Osteocyte (in vitro differentiated cells): ENCODE results near the gene ATP2C1. TPM values are rescaled to one million over a fixed set of nuclear protein-coding genes. Genes with fewer than 3 reads are reported as not detected.

Experiments
- DNase-seq: peaks from one replicate; pipeline ENCODE4 v3.0.0; 2021; ENCODE audit warnings: mixed read lengths; ENCODE audit not compliant: unreplicated experiment; ENCODE audit errors: extremely low spot score
- H3K27ac Mint-ChIP-seq: one replicate; pipeline ENCODE4 v1.8.0; 2021; ENCODE audit warnings: mild to moderate bottlenecking, mixed read lengths; ENCODE audit not compliant: unreplicated experiment
- H3K27me3 Mint-ChIP-seq: one replicate; pipeline ENCODE4 v1.8.0; 2021; ENCODE audit warnings: mixed read lengths; ENCODE audit not compliant: unreplicated experiment
- H3K36me3 Mint-ChIP-seq: one replicate; pipeline ENCODE4 v1.8.0; 2021; ENCODE audit warnings: mixed read lengths; ENCODE audit not compliant: unreplicated experiment
- H3K4me1 Mint-ChIP-seq: one replicate; pipeline ENCODE4 v1.8.0; 2021; ENCODE audit warnings: mixed read lengths; ENCODE audit not compliant: unreplicated experiment
- H3K4me3 Mint-ChIP-seq: one replicate; pipeline ENCODE4 v1.8.0; 2021; ENCODE audit warnings: mild to moderate bottlenecking, moderate library complexity, mixed read lengths; ENCODE audit not compliant: unreplicated experiment
- H3K9me3 Mint-ChIP-seq: one replicate; pipeline ENCODE4 v1.8.0; 2021; ENCODE audit warnings: mixed read lengths; ENCODE audit not compliant: unreplicated experiment
- CTCF ChIP-seq: fragments of 200-600 bp; sonication (generic); IDR thresholded peaks from 2 replicates; pipeline ENCODE4 v1.5.0; 2021; ENCODE audit warnings: antibody characterized with exemption, mild to moderate bottlenecking, moderate library complexity
- total RNA-seq: library from RNA; stranded (reverse); gene quantifications from 2 replicates; pipeline ENCODE4 v1.2.1, GENCODE V29; 2021

The ATP2C1 gene
- total RNA-seq, 1 donor from 2014 or later = 68.3 TPM

- Mint-ChIP-seq H3K4me3 (no peak overlapping the region), H3K9me3 (peaks cover 8% of the 10 kb centered on the region), H3K4me1 (no peaks in the 10 kb centered on the region), H3K27me3 (no peaks in the 10 kb centered on the region), H3K27ac (no peak overlapping the region), H3K36me3 (peaks cover 3% of the 10 kb centered on the region)
- TF ChIP-seq CTCF = no peak
- DNase-seq = no peak
Measured at GRCh38 chr3:131047582-131047981, 153.7 kb downstream of the ATP2C1 start.

- Mint-ChIP-seq H3K4me3 (no peak overlapping the region), H3K27me3 (no peaks in the 10 kb centered on the region), H3K36me3 (peaks cover 3% of the 10 kb centered on the region), H3K4me1 (no peaks in the 10 kb centered on the region), H3K9me3 (peaks cover 8% of the 10 kb centered on the region), H3K27ac (no peak overlapping the region)
- DNase-seq = no peak
- no peak for TF ChIP-seq CTCF
Measured at GRCh38 chr3:131048030-131048429, 154.1 kb downstream of the ATP2C1 start.

GRCh38 chr3:131050001-131050400, 156.1 kb downstream of the ATP2C1 start:
- Mint-ChIP-seq H3K27ac (no peak overlapping the region), H3K36me3 (peaks cover 2% of the 10 kb centered on the region), H3K27me3 (no peaks in the 10 kb centered on the region), H3K4me1 (no peaks in the 10 kb centered on the region), H3K9me3 (no peaks in the 10 kb centered on the region), H3K4me3 (no peak overlapping the region)
- no peak for DNase-seq
- no peak for TF ChIP-seq CTCF

GRCh38 chr3:131053043-131053859, 159.4 kb downstream of the ATP2C1 start:
- H3K9me3 Mint-ChIP-seq = no peaks in the 10 kb centered on the region
- peaks cover 2% of the 10 kb centered on the region for H3K36me3 Mint-ChIP-seq
- peak; percentile 54 for TF ChIP-seq CTCF
- no peak for DNase-seq
- H3K4me1 Mint-ChIP-seq = no peaks in the 10 kb centered on the region
- no peaks in the 10 kb centered on the region for H3K27me3 Mint-ChIP-seq
- H3K27ac Mint-ChIP-seq = no peak overlapping the region
- no peak overlapping the region for H3K4me3 Mint-ChIP-seq

Other genes starting within 250 kb of the ATP2C1 start
- 21.1 and 21.9 TPM in 2 replicates for gene PIK3R4, start 147.3 kb upstream of the ATP2C1 start, total RNA-seq
- gene ASTE1, start 132.7 kb downstream of the ATP2C1 start, total RNA-seq = 6.2 and 6.6 TPM in 2 replicates
- gene NEK11, start 132.8 kb downstream of the ATP2C1 start, total RNA-seq = 5.1 and 6.2 TPM in 2 replicates